ENCODE results near the gene C1orf50. TPM values are rescaled to one million over a fixed set of nuclear protein-coding genes. Genes with fewer than 3 reads are reported as not detected.

The C1orf50 gene
- total and polyA plus RNA-seq, 2 of the 4 experiments (the other 2 are of a cell fraction) = 2.0 to 6.0 TPM

- Histone ChIP-seq H3K4me1 (ENCODE audit: control insufficient read depth, insufficient read depth, low read length) (peaks cover 3% of the 10 kb centered on the region; the same call in 1 of the 2 replicates), H2AK5ac (ENCODE audit: low read depth, low read length) (no peak overlapping the region), H3K4me2 (ENCODE audit: low read depth, low read length) (no peak overlapping the region), H4K20me1 (ENCODE audit: insufficient read depth, low read length) (no peaks in the 10 kb centered on the region; the same call in 1 of the 2 replicates), H2BK5ac (ENCODE audit: low read depth, low read length, poor library complexity, severe bottlenecking) (no peak overlapping the region), H4K8ac (ENCODE audit: low read depth in 2 of 2, low read length in 2 of 2) (no peak overlapping the region), H2BK120ac (ENCODE audit: low read depth, low read length) (no peak overlapping the region), H2AK9ac (replicated peaks; ENCODE audit: low read depth, low read length, poor library complexity) (no peak overlapping the region), H3K27me3 (ENCODE audit: control insufficient read depth, insufficient read depth, low read length) (no peaks in the 10 kb centered on the region), H3K56ac (ENCODE audit: extremely low read depth, insufficient read depth, low read length) (no peak overlapping the region), H3K18ac (ENCODE audit: low read depth, low read length) (no peak overlapping the region), H2AFZ (replicated peaks; ENCODE audit: low read length, poor library complexity) (no peak overlapping the region), H3K9me1 (ENCODE audit: insufficient read depth, low read length) (peaks cover 5% of the 10 kb centered on the region; the same call in 1 of the 2 replicates), H3K9me3 (ENCODE audit: control insufficient read depth, insufficient read depth, low read length) (no peaks in the 10 kb centered on the region), H3K27ac (ENCODE audit: insufficient read depth, low read length) (no peak overlapping the region), H3K14ac (replicated peaks; ENCODE audit: low read depth, low read length) (no peak overlapping the region), H3K4ac (ENCODE audit: low read depth, low read length) (no peak overlapping the region), H3K36me3 (ENCODE audit: control insufficient read depth, insufficient read depth, low read length) (no peaks in the 10 kb centered on the region; the same call in 1 of the 2 replicates), H3K79me1 (ENCODE audit: low read depth in 1 of 2, low read length in 2 of 2) (no peaks in the 10 kb centered on the region; a peak in 1 of 4 replicates), H3K23ac (ENCODE audit: low read depth, low read length) (no peak overlapping the region), H2BK15ac (ENCODE audit: low read depth, low read length) (no peak overlapping the region), H3K4me3 (ENCODE audit: insufficient read depth, low read depth, low read length) (no peak overlapping the region), H3K9ac (ENCODE audit: low read depth, low read length) (no peak overlapping the region), H4K91ac (ENCODE audit: insufficient read depth, low read depth, low read length) (no peak overlapping the region), H2BK20ac (ENCODE audit: low read depth, low read length) (no peak overlapping the region), H4K5ac (ENCODE audit: low read depth, low read length) (no peak overlapping the region)
- ATAC-seq (ENCODE audit: low read depth) (no peak), DNase-seq (no peak)
- TF ChIP-seq POLR2A (IDR thresholded peaks at IDR 0.05; ENCODE audit: low read depth, low read length) = no peak
- no peak for TF ChIP-seq SMC3 (IDR thresholded peaks at IDR 0.05; ENCODE audit: low read depth, low read length)
- TF ChIP-seq CEBPB (IDR thresholded peaks at IDR 0.05; ENCODE audit: low read depth, low read length) = no peak
- intact Hi-C loops (cut with micrococcal nuclease) (no loop called here), dilution Hi-C loops (cut with HindIII; ENCODE audit: low sequenced_read_pairs, unreplicated experiment) (no loop called here), in situ Hi-C loops (cut with MboI; ENCODE audit: low sequenced_read_pairs) (loop anchor here (10.0 kb wide), 1 partner anchor 127 kb away; no protein-coding TSS in a partner anchor)
- ChIA-PET POLR2A (ENCODE audit: unreplicated experiment) (no interaction called here), CTCF (no interaction called here)
- whole genome bisulfite sequencing, 2 experiments (ENCODE audit: extremely low coverage in 2 of 2, insufficient read length in 1 of 2) = no CpG with 5 or more reads among the region's 1 CpG
- BruUV-seq (replicated peaks) = no TSS peak
Measured at GRCh38 chr1:42788021-42788420, 21.0 kb downstream of the C1orf50 start.
